HG03280 (cell line): Measurements from ENCODE around the gene CHSY1.

Experiments
- ATAC-seq: cut with Tn5 transposase; IDR thresholded peaks from one replicate; pipeline ENCODE4 v1.9.1; 2021; ENCODE audit warnings: mild to moderate bottlenecking, moderate library complexity; ENCODE audit not compliant: unreplicated experiment

The CHSY1 gene

DNA sequence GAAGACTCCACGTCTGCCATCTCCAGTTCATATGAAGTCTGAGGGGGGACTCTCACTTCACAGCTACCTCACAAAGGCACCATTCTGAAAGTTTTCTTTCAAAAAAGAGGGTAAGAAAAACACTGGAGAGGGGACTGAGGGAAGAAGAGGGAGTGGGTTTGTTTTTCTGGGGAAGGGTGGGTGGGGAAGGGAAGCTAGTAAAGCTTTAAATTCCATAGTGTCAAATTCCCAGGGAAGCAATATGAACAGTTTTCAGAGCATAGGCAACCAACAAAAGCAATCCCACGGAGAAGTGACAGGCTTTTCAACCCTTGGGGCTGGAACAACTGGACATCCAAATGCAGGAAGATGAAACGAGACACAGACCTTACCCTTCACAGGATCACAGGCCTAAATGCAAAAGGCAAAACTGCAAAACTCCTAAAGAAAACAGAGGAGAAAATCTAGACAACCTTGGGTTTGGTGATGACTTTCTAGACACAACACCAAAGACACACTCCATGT, 61.7 kb downstream of the CHSY1 start:
- ATAC-seq, result no peak

DNA sequence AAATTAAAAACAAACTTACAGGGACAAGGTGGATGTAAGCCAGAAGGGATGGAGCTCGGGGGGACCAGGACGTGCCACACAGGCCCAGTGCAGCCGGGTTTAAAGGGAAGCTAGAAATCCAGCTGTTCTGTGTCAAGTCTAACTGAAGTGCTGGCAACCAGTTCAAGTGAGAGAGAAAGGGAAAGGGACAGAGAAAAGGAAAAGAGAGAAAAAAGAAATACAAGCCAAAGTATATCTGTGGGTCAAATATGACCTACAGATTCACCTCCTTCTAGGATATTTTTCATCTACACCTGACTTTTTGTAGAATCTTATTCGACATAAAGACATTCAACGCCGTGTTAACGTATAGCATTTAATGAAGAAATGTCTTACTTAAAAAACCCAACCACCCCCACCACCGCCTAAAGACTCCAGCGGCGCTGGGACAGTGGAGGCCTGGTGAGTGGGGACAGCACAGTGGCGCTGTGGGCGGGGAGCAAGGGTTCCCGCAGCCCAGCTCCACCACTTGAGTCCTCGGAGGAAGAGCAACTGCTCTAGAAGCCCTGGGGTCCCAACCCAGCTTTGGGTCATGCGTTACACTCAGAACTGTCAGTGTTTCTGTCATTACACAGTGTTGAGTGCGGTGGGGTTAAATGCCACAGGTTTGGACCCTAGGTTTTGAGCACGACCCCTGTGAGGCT, 62.3 kb downstream of the CHSY1 start:
- ATAC-seq, result no peak

GRCh38 chr15:101188637-101189408, 63.0 kb downstream of the CHSY1 start:
- peak; percentile 57 for ATAC-seq

DNA sequence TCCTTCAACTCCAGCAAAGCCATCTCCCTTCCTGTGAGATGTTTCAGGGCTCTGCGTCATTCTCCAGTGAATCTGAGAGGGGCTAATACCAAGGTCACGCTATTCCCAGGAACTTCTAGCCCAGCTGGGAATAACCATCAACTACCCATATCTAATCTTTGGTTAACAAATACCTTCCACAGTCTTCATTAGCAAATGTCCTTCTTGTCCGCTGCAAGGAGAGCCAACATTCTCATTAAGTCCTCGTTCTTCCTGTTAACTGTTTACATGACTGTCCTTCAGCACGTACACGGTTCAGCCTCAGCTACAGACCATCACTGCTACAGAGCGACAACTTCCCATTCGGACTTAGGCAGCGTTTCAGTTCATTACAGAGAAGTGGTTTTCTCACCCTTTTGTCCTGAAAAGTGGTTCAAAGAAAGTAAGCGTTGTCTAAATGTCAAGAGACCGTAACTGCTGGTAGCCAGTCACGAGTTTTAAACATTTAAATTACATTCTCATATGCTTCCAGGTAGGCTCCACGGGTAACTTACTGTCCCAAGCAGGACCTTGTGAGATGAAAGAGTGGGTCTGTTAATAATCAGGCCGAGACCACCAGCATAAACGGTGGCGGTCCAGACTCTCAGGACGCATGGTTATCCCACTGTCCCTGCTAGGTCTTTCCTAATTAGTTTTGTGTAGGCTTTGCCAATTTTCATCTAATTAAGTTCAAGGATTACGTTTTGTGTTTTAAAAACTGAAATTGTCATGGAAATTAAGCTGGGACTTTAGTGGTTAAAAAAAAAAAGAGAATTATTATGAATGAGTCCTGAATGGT, 63.8 kb downstream of the CHSY1 start:
- peak; percentile 40 for ATAC-seq

DNA sequence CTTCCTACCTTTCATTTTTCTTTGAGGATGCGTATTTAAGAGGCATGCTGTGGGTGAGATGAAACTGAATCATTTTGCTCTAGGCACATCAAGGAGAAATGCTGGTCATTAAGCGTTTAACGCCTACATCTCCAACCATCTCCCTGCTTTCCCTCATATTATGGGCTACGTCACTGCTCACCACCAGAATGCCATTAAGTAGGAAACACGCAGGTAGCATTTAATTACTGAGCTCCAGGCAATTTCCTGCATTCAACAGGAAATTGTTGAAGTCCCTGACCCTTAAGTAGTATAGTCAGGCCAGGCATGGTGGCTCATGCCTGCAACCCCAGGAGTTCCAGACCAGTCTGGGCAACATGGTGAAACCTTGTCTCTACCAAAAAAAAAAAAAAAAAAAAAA, 66.1 kb downstream of the CHSY1 start:
- ATAC-seq, result no peak

GRCh38 chr15:101185336-101185735, 66.5 kb downstream of the CHSY1 start:
- no peak for ATAC-seq

- no peak for ATAC-seq
Observed at GRCh38 chr15:101184830-101185229, 67.0 kb downstream of the CHSY1 start.

GRCh38 chr15:101183931-101184305, 67.9 kb downstream of the CHSY1 start:
- no peak for ATAC-seq

GRCh38 chr15:101183226-101183930, 68.5 kb downstream of the CHSY1 start:
- no peak for ATAC-seq

GRCh38 chr15:101182215-101182614, 69.6 kb downstream of the CHSY1 start:
- no peak for ATAC-seq

DNA sequence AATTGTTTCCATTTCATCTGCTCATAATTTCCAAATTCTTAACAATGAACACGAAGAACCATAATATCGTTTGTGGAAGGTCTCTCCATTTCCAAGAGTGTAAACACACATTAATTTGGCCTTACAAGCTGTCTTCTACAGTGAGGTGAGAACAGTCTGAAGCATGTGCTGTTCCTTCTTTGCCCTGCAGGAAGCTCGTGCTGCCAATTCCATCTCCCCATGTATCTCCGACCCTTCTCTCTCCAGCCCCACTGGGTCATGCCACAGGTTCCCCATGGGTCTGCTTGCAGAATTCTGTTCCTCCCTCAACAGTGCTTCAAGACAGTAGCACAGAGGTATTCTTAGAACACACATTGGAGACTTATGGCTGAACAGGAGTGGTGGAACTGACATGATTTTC, 70.5 kb downstream of the CHSY1 start:
- no peak for ATAC-seq

- no peak for ATAC-seq
Observed at GRCh38 chr15:101180620-101181307, 71.1 kb downstream of the CHSY1 start.

- no peak for ATAC-seq
Observed at GRCh38 chr15:101179341-101180153, 72.3 kb downstream of the CHSY1 start.

DNA sequence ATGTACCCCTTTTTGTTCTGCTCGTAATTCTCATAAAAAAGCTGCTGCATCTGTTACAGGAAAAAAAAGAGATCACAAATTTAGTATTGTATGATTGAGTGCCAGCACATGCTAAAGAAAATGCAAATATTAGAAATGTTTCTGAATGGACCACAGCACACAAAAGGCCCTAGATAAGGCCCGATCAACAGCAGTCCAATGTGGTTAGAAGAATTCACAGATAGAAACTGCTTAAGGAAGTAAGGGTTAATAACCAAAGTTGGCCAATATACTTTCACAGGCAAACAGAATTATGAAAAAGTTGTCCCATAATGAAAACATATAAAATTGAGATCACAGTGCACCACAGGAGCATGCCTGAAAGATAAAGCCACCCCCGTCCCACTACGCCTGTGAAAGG, 72.9 kb downstream of the CHSY1 start:
- ATAC-seq, result no peak

GRCh38 chr15:101178479-101178878, 73.4 kb downstream of the CHSY1 start:
- no peak for ATAC-seq

DNA sequence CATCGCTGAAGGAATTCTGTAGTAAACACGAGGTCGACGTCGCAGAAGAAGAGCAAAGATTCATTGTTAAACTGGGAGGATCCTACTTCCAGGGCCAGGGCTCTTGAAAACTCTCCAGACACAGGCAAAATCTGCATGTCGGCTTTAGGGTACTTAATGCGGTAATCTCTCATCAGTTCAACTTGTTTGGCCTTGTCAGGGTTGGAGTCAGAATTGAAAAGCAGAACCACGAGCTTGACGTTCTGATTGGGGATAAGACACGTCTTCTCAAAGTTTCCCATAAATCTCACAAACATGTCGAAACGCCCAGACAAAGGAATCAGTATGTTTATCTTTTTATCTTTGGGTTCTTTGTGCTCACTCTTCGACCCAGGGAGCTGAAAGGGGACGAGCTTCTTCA, 74.0 kb downstream of the CHSY1 start:
- ATAC-seq, result no peak

GRCh38 chr15:101176625-101177024, 75.2 kb downstream of the CHSY1 start:
- ATAC-seq, result no peak

- ATAC-seq, result no peak
Observed at GRCh38 chr15:101175401-101175800, 76.4 kb downstream of the CHSY1 start.

GRCh38 chr15:101174152-101174920, 77.5 kb downstream of the CHSY1 start:
- no peak for ATAC-seq
